Stimulated activated CD8-positive, alpha-beta memory T cell treated with anti-CD3 and anti-CD28 coated beads, Interleukin-4, amount 100 ng/mL, for 1 hour (primary cell): Measurements from ENCODE around the gene GEMIN7.

Experiments
- DNase-seq, 2 donors: peaks; one replicate each; pipeline ENCODE4 v3.0.0-alpha.2; 2020; ENCODE audit warnings: low read depth in 2 of 2, low spot score in 1 of 2

The GEMIN7 gene

GRCh38 chr19:45125975-45126493 lies 47.0 kb downstream of the GEMIN7 start:
- peak; percentile 14 to 33 for DNase-seq

- DNase-seq: no peak
Observed at GRCh38 chr19:45126654-45127053, 47.6 kb downstream of the GEMIN7 start.

GRCh38 chr19:45128146-45128545 lies 49.1 kb downstream of the GEMIN7 start:
- DNase-seq: no peak

- no peak for DNase-seq
Observed at GRCh38 chr19:45128806-45129205, 49.7 kb downstream of the GEMIN7 start.

DNA sequence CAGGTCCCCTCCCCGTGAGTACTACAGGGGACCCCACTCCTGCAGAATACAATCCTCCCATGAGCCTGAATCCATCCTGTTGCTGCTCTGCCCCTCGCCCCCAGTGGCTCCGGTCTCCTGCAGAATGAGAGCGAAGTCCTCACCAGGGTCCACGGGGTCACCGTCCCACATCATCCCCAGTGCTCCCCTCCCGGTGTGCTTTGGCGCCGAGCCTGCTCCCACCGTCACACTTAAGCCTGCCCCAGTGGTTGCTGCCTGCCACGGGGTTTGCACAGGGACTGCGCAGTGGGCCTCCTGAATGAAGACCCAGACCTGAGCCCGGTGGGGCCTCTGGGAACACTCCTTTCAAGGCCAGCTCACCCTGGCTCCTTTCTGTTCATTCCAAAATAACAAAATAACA lies 51.2 kb downstream of the GEMIN7 start:
- no peak for DNase-seq

DNA sequence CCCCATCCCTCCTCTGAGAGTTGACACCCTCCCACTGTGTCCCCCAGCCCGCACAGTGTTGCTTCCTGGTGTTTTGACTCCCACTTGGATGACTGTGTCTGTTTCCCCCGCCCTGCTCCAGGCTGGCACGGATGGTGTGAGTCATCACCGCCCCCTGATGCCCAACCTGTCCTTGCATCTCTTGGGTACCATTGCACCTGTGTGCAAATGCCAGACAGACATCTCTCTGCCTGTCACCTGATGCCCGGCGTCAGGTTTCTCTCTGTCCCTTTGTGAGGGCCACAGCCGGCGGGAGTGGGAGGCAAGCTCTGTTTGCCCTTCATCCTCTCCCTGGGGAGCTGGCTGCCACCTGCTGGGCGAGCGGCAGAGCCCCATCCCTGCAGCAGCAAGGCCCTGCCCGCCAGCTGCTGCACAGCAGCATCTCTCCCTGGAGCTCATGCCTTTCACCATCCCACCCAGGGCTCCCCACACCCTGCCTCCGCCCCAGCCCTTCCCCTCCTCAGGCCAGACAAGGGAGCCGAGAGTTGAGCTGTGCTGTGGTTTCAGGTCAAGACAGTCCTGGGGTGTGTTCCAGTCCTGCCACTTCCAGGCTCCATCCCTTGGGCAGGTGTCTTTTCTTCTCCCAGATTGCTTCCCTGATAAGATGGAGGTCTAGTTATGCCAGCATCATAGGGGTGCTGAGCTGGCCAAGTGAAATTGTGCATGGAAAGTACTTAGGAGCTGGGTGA lies 52.0 kb downstream of the GEMIN7 start:
- DNase-seq: no peak

DNA sequence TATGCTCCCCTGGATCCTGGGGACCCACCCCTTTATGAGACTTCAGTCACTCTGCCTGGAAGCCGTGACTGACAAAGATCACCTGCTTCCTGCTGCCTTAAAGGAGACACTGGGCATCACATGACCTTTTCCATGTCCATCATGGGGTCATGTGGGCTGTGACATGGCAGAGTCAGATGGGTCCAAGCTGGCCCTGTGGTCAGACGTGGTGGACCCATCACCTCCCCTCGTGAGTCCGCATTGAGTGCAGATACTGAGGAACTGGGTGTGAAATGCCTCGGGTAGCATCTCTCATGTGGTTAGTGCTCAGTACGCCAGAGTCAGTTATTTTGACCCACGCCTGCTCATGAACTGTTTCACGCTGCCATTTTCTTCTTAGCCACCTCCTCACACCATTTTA lies 54.6 kb downstream of the GEMIN7 start:
- no peak for DNase-seq

DNA sequence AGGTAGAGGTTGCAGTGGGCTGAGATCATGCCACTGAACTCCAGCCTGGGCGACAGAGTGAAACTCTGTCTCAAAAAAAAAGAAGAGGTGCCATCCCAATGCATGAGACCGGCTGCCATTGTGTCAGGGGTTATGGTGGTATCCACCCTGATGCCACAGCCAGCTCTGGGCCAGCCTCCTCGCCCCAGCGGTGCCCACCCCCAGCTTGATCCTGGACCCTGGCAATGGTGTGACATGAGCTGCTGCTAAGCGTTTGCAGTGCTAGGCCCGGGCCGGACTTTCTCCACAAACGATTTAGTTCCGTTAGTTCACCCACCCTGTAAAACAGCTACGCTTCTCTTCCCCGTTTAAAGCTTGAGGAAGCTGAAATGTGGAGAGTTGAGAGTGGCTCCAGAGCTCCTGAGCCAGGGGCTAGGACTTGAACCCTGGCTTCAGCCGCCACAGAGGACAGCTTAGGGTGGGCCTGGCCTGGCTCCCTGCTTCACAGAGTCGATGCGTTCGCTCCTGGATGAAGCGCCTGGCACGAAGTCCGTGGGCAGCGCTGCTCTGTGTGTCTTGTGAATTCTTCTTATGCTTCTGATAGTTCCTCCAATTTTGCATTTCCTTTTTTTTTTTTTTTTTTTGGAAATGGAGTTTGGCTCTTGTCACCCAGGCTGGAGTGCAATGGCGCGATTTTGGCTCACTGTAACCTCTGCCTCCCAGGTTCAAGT lies 56.3 kb downstream of the GEMIN7 start:
- DNase-seq: no peak

DNA sequence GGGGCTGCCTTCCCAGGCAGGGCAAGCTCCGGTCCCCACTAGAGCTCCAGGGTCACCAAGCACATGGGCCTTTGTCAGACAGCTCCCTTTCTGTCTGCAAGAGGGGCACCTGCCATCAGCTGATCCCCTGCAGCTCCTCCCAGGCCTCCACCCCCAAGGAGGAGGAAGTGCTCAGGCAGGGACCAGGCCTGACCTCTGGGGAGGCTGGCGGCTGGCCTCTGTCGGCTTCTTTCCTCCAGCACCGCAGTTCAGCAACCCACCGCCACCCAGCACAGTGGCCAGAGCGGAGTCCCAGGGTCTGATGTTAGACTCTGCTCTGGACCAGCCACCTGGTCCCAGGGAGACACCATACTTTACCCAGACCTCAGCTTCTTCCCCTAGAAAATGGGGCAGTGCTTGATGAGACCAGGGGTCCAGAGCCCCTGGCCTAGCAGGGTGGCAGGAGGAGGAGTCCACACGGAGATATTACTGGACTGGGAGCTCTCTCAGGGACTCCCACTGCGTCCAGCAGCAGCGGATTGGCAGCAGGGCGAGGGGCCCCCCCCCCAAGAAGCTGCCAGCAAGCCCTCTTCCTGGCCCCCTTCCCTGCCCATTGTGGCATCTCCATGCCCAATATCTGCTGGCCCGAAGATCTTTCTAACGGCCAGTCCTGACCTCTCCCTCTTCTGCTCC lies 57.6 kb downstream of the GEMIN7 start:
- DNase-seq: no peak

GRCh38 chr19:45137179-45137761 lies 58.2 kb downstream of the GEMIN7 start:
- no peak for DNase-seq

GRCh38 chr19:45138303-45138751 lies 59.3 kb downstream of the GEMIN7 start:
- no peak for DNase-seq

DNA sequence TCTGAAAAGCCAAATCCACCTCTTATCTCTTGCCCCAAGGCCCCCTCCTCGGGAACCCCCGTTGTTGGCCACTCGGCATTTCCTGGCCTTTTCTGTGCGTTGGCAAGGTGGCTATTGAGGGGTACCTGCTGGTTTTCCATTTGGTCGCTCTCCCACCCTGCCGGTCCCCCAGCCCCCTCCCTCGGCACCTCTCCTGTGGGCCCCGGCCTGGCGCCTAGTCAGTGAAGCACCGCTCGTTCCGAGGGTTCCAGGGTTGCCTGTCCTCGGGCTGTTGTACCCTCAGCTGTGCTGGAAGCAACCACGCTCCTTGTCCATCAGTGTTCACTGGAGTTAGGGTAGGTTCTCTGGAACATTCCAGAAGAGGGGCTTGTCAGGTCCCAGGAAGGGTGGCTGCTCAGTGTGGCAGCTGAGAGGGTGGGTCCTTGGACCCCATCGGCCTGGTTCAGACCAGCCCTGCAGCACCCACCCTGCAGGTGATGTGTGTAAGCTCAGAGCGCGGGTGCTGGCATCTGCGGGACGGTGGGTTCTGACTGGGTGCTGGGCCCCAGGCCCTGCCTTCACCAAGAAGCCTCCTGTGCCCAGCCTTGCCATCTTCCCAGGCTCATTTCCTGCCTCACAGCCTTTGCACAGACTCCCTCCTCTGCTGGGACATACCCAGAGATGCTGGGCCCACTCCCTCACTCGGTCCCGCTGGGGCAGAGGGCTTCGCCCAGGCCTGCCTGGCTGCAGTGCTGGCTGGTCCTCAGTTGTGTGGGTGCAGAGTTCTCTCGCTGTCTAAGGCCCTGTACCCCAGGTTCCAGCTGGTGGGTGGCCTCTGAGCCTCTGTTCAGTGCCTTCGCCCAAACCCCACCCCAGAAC lies 60.5 kb downstream of the GEMIN7 start:
- no peak for DNase-seq

DNA sequence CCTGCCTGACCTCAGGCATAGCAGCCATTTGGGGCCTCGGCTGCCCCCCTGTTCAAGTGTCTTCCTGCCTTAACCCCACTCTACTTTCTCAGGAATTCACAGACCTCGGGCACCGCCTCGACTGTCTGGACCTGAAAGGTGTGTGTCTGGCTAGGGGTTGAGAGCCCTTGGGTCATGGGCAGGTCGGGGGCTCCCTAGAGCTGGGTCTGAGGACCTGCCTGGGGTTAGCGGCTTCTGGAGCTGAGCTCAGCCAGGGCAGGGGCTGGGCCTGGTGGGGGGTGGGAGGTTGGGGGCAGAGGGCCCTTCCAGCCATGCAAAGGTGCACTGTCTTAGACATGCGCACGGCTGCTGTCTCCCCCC lies 61.1 kb downstream of the GEMIN7 start:
- no peak for DNase-seq

DNA sequence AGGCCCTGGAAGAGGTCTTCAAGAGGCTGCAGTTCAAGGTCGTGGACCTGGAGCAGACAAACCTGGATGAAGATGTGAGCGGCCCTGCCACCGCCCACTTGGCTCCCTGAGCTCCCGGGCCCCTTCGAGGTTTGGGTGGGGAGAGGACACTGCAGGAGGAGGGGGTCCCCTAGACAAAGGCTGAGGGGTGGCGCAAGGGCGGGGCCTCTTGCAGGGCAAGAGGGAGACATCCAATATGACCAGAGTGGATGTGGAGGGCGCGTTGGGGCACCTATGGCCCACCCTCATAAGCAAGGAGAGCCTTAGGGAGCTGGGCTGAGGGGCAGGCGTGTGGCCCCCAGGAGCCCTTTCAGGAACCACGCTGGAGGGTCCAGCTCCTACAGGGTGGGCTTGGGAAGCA lies 61.5 kb downstream of the GEMIN7 start:
- no peak for DNase-seq
